GM18520 (cell line): ENCODE results near the gene SOX30.

Experiments
- ATAC-seq: cut with Tn5 transposase; IDR thresholded peaks from one replicate; pipeline ENCODE4 v1.9.1; 2021; ENCODE audit not compliant: unreplicated experiment

Gene SOX30

DNA sequence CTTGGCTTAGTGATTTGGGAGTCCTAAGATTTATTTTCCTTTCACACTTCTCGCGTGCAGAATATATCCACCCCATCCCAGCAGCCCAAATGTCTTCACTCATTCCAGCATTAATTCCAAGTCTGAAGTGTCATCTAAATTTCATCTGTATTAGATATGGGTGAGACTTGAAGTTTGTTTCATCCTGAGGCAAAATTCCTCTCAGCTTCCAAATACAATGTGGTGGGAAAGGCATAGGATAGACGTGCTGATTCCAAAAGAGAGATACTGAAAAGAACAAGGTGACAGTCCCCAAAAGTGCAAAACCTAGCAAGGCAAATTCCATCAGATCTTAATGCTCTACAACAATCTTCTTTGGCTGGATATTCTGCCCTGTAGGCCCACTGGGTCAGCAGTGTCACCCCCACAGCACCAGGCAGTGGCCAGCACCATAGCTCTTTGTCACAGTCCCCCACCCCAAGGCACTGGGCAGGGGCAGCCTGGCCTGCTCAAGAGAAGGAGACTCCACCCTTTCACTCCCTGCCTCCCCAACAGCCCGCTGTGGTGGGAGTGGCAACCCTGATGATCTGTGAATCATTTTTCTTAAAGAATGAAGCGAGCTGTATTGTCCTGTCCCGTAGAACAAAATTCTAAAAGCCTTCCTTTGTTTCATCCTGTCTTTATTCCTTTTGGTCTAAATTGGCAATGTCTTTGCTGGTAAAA, 74.0 kb downstream of the SOX30 start:
- no peak for ATAC-seq

DNA sequence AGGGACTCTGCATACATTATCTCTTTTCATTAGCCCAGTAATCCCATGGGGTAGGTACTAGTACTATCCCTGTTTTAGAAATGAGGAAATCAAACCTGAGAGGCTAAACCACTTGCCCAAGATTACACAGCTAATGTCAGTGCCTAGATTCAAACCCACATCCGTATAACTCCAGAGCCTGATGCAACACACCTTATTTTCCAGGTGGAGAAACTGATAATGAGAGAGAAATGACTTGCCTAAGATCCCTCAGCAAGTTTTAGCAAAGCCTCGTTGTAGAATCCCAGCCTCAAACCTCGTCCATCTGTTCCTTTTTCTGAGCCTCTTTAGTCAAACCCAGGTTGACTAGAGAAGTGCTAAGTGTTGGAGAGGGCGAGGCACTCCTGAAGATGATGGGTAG, 75.6 kb downstream of the SOX30 start:
- ATAC-seq = no peak
